ENCODE results near the gene ITGBL1. TPM values are rescaled to one million over a fixed set of nuclear protein-coding genes. Genes with fewer than 3 reads are reported as not detected.

Gene ITGBL1
- total and polyA plus RNA-seq, 2 experiments from 2014 or later, result 0.29 TPM; not detected in 1

GRCh38 chr13:101640788-101641400 is 188.4 kb downstream of the ITGBL1 start (continued):
- TF ChIP-seq ZNF462 (CRISPR knock-in tag; IDR thresholded peaks at IDR 0.05) (no peak), JUNB (IDR thresholded peaks at IDR 0.05; ENCODE audit: unreplicated experiment) (no peak), NANOG (IDR thresholded peaks at IDR 0.05; ENCODE audit: borderline replicate concordance) (no peak), POLR2AphosphoS5 (IDR thresholded peaks at IDR 0.05; ENCODE audit: low read depth) (no peak), CREB1 (CRISPR knock-in tag; IDR thresholded peaks at IDR 0.05; ENCODE audit: low read depth) (no peak), ETS1 (IDR thresholded peaks at IDR 0.05) (no peak)

GRCh38 chr13:101645871-101646270 is 193.4 kb downstream of the ITGBL1 start:
- H4K20me1 ChIP-seq (replicated peaks; ENCODE audit: insufficient read depth), result no peaks in the 10 kb centered on the region
- no peak overlapping the region for H3K4me2 ChIP-seq
- H3K4me3 Mint-ChIP-seq, result no peak overlapping the region
- no peaks in the 10 kb centered on the region for H3F3A ChIP-seq (replicated peaks; ENCODE audit: low read depth)
- no peaks in the 10 kb centered on the region for H3K27me3 ChIP-seq (ENCODE audit: insufficient read depth)
- DNase-seq (ENCODE audit: low spot score) (no peak), ATAC-seq (no peak)
- H3K9me2 ChIP-seq (ENCODE audit: insufficient read depth), result 0 out of 2 replicates have a peak, but pooled peaks cover 3% of the 10 kb centered on the region
- H2AFZ ChIP-seq, result peak overlapping the region; percentile 20; the same call in 1 of the 2 replicates
- H3K36me3 ChIP-seq (ENCODE audit: insufficient read depth), result no peaks in the 10 kb centered on the region
- no peak overlapping the region for H3K27ac Mint-ChIP-seq
- H3K36me3 Mint-ChIP-seq (ENCODE audit: low read depth), result no peaks in the 10 kb centered on the region
- H3K4me1 Mint-ChIP-seq, result no peaks in the 10 kb centered on the region
- no peaks in the 10 kb centered on the region for H3K79me2 ChIP-seq (replicated peaks; ENCODE audit: insufficient read depth)
- H3K4me1 ChIP-seq (ENCODE audit: insufficient read depth), result no peaks in the 10 kb centered on the region
- H3K27me3 Mint-ChIP-seq (ENCODE audit: insufficient read depth, low read depth, poor library complexity), result no peaks in the 10 kb centered on the region
- no peaks in the 10 kb centered on the region; the same call in 2 of the 3 replicates for H3K9me3 Mint-ChIP-seq
- no peak overlapping the region for H3K4me3 ChIP-seq
- no peak overlapping the region for H3K27ac ChIP-seq (ENCODE audit: low read depth)
- TF ChIP-seq EZH2phosphoT487 (IDR thresholded peaks at IDR 0.05; ENCODE audit: unreplicated experiment) (no peak), ZNF331 (CRISPR knock-in tag; IDR thresholded peaks at IDR 0.05; ENCODE audit: low read depth) (no peak), EZH2 (IDR thresholded peaks at IDR 0.05; ENCODE audit: low read depth, unreplicated experiment) (no peak), CREB1 (CRISPR knock-in tag; IDR thresholded peaks at IDR 0.05; ENCODE audit: low read depth) (no peak), CTCF (conservative IDR thresholded peaks at IDR 0.05; ENCODE audit: low read depth in 2 of 2) (no peak), REST (IDR thresholded peaks at IDR 0.05; ENCODE audit: unreplicated experiment) (no peak), POLR2AphosphoS5 (IDR thresholded peaks at IDR 0.05; ENCODE audit: low read depth) (no peak), STAT1 (IDR thresholded peaks at IDR 0.05; ENCODE audit: unreplicated experiment) (no peak), ZNF114 (CRISPR knock-in tag; IDR thresholded peaks at IDR 0.05) (no peak)

Data from GM23338 (cell line).